GM23338 (cell line): Measurements from ENCODE around the gene TPRX1. TPM values are rescaled to one million over a fixed set of nuclear protein-coding genes. Genes with fewer than 3 reads are reported as not detected.

ENCODE experiments used
- ATAC-seq: fragments of 200-7000 bp; cut with Tn5 transposase; 3 replicates; pipeline ENCODE4 v1.9.1; 2020
- DNase-seq: peaks from one replicate; pipeline ENCODE4 v3.0.0-alpha.2; 2015; ENCODE audit warnings: low spot score
- H2AFZ ChIP-seq: fragments of 200-600 bp; sonication (generic); 2 replicates; pipeline ENCODE4 v1.8.0; 2016; ENCODE audit warnings: antibody characterized with exemption, mild to moderate bottlenecking, moderate library complexity
- H3F3A ChIP-seq: fragments of 200-600 bp; sonication (generic); replicated peaks from 2 replicates; pipeline ENCODE4 v1.8.0; 2017; ENCODE audit warnings: antibody characterized with exemption, mixed run types, low read depth
- H3K27ac ChIP-seq: fragments of 200-600 bp; sonication (generic); 2 replicates; pipeline ENCODE4 v1.6.1; 2016; ENCODE audit warnings: low read depth
- H3K27me3 ChIP-seq: fragments of 200-600 bp; sonication (generic); 2 replicates; pipeline ENCODE4 v1.8.0; 2016; ENCODE audit warnings: mild to moderate bottlenecking, mixed run types, moderate library complexity; ENCODE audit not compliant: insufficient read depth
- H3K36me3 ChIP-seq: fragments of 200-600 bp; sonication (generic); 2 replicates; pipeline ENCODE4 v1.8.0; 2016; ENCODE audit warnings: mild to moderate bottlenecking; ENCODE audit not compliant: insufficient read depth
- H3K4me1 ChIP-seq: fragments of 200-600 bp; sonication (generic); 2 replicates; pipeline ENCODE4 v1.8.0; 2016; ENCODE audit warnings: mild to moderate bottlenecking, moderate library complexity; ENCODE audit not compliant: insufficient read depth
- H3K4me2 ChIP-seq: fragments of 200-600 bp; sonication (generic); 2 replicates; pipeline ENCODE4 v1.7.1; 2017; ENCODE audit warnings: mixed run types
- H3K4me3 ChIP-seq: fragments of 200-600 bp; sonication (generic); 2 replicates; pipeline ENCODE4 v1.6.1; 2016; ENCODE audit warnings: mixed run types
- H3K79me2 ChIP-seq: fragments of 200-600 bp; sonication (generic); replicated peaks from 2 replicates; pipeline ENCODE4 v1.8.0; 2017; ENCODE audit warnings: mild to moderate bottlenecking; ENCODE audit not compliant: insufficient read depth
- H3K9me2 ChIP-seq: fragments of 200-600 bp; sonication (generic); 2 replicates; pipeline ENCODE4 v1.8.0; 2017; ENCODE audit not compliant: insufficient read depth
- H4K20me1 ChIP-seq: fragments of 200-600 bp; sonication (generic); replicated peaks from 2 replicates; pipeline ENCODE4 v1.8.0; 2017; ENCODE audit warnings: mild to moderate bottlenecking; ENCODE audit not compliant: insufficient read depth
- H3K27ac Mint-ChIP-seq: 2 replicates; pipeline ENCODE4 v1.8.0; 2020; ENCODE audit warnings: inconsistent platforms, mild to moderate bottlenecking, moderate library complexity, mixed read lengths
- H3K27me3 Mint-ChIP-seq: 3 replicates; pipeline ENCODE4 v1.8.0; 2022; ENCODE audit warnings: low read depth, mild to moderate bottlenecking, moderate library complexity, mixed read lengths, inconsistent platforms; ENCODE audit not compliant: insufficient read depth, poor library complexity
- H3K36me3 Mint-ChIP-seq: 3 replicates; pipeline ENCODE4 v1.8.0; 2021; ENCODE audit warnings: low read depth, mild to moderate bottlenecking, inconsistent platforms, moderate library complexity, mixed read lengths
- H3K4me1 Mint-ChIP-seq: 3 replicates; pipeline ENCODE4 v1.8.0; 2020; ENCODE audit warnings: mild to moderate bottlenecking, inconsistent platforms, mixed read lengths
- H3K4me3 Mint-ChIP-seq: 3 replicates; pipeline ENCODE4 v1.8.0; 2021; ENCODE audit warnings: moderate library complexity, mild to moderate bottlenecking, inconsistent platforms, mixed read lengths
- H3K9me3 Mint-ChIP-seq: 3 replicates; pipeline ENCODE4 v1.8.0; 2020; ENCODE audit warnings: moderate library complexity, mild to moderate bottlenecking, inconsistent platforms, mixed read lengths
- CTCF ChIP-seq, 2 experiments: fragments of 200-600 bp in 1 of 2; sonication (generic) in 1 of 2; conservative IDR thresholded peaks; 2 replicates each; pipeline versions ENCODE4 v1.5.1 to v1.6.1; 2016 to 2017; ENCODE audit warnings: antibody characterized with exemption in 2 of 2, low read depth in 2 of 2, mild to moderate bottlenecking in 2 of 2, moderate library complexity in 1 of 2
- EZH2 ChIP-seq: fragments of 200-600 bp; sonication (generic); IDR thresholded peaks from one replicate; pipeline ENCODE4 v1.8.0; 2017; ENCODE audit warnings: antibody characterized with exemption, mild to moderate bottlenecking, low read depth; ENCODE audit not compliant: unreplicated experiment
- JUNB ChIP-seq: IDR thresholded peaks from one replicate; pipeline ENCODE4 v1.6.1; 2016; ENCODE audit warnings: antibody characterized with exemption; ENCODE audit not compliant: unreplicated experiment
- NANOG ChIP-seq: IDR thresholded peaks from 2 replicates; pipeline ENCODE4 v1.6.1; 2016; ENCODE audit warnings: antibody characterized with exemption, borderline replicate concordance
- POLR2AphosphoS5 ChIP-seq: IDR thresholded peaks from 2 replicates; pipeline ENCODE4 v1.6.1; 2016; ENCODE audit warnings: antibody characterized with exemption, low read depth
- REST ChIP-seq: IDR thresholded peaks from one replicate; pipeline ENCODE4 v1.6.1; 2018; ENCODE audit warnings: antibody characterized with exemption; ENCODE audit not compliant: unreplicated experiment
- ZNF114 ChIP-seq: fragments of 250-450 bp; sonication (Bioruptor Pico); IDR thresholded peaks from 2 replicates; pipeline ENCODE4 v1.5.0; 2020; ENCODE audit warnings: mild to moderate bottlenecking, moderate library complexity
- ZNF331 ChIP-seq: fragments of 250-450 bp; sonication (Bioruptor Pico); IDR thresholded peaks from 2 replicates; pipeline ENCODE4 v1.5.0; 2020; ENCODE audit warnings: low read depth, mild to moderate bottlenecking, moderate library complexity
- polyA plus RNA-seq: library from polyadenylated mRNA; unstranded; fragments of >200 nt; fragmentation: Nextera tagmentation; extraction: Ambion mirVana; gene quantifications from 2 replicates; pipeline ENCODE4 v1.2.1, GENCODE V29; 2016
- total RNA-seq: library from RNA; depleted of rRNA; stranded (reverse); fragments of >200 nt; shearing (Covaris generic); gene quantifications from 2 replicates; pipeline ENCODE4 v1.2.3, GENCODE V29; 2014

TPRX1 gene
- total and polyA plus RNA-seq, 2 experiments from 2014 or later = 0.28 TPM; not detected in 1

GRCh38 chr19:47767349-47767748 is 37.0 kb downstream of the TPRX1 start (continued):
- TF ChIP-seq REST (no peak), ZNF331 (CRISPR knock-in tag) (no peak), POLR2AphosphoS5 (no peak), NANOG (no peak), CTCF (conservative IDR thresholded peaks at IDR 0.05; ENCODE audit: low read depth in 2 of 2) (no peak), EZH2 (no peak)

- Histone ChIP-seq H3K79me2 (no peaks in the 10 kb centered on the region), H4K20me1 (no peaks in the 10 kb centered on the region), H3K27ac (no peak overlapping the region), H3F3A (0 out of 2 replicates have a peak, but pooled peaks cover 2% of the 10 kb centered on the region), H3K4me3 (no peak overlapping the region), H3K4me2 (no peak overlapping the region), H3K9me2 (peaks cover 3% of the 10 kb centered on the region; the same call in 1 of the 2 replicates), H3K27me3 (no peaks in the 10 kb centered on the region), H3K36me3 (no peaks in the 10 kb centered on the region), H3K4me1 (no peaks in the 10 kb centered on the region; the same call in 1 of the 2 replicates), H2AFZ (no peak overlapping the region)
- Mint-ChIP-seq H3K9me3 (peaks cover 3% of the 10 kb centered on the region; the same call in 1 of the 3 replicates), H3K4me3 (no peak overlapping the region), H3K27ac (no peak overlapping the region), H3K27me3 (peaks cover 16% of the 10 kb centered on the region), H3K4me1 (peaks cover 22% of the 10 kb centered on the region), H3K36me3 (no peaks in the 10 kb centered on the region)
- ATAC-seq (no peak), DNase-seq (no peak)
- TF ChIP-seq ZNF114 (CRISPR knock-in tag) (no peak), JUNB (no peak), POLR2AphosphoS5 (no peak), EZH2 (no peak), REST (no peak)
These were observed 37.7 kb downstream of the TPRX1 start for GRCh38 chr19:47766670-47767069.
